ENCODE results near the gene ALDH16A1.

DNA sequence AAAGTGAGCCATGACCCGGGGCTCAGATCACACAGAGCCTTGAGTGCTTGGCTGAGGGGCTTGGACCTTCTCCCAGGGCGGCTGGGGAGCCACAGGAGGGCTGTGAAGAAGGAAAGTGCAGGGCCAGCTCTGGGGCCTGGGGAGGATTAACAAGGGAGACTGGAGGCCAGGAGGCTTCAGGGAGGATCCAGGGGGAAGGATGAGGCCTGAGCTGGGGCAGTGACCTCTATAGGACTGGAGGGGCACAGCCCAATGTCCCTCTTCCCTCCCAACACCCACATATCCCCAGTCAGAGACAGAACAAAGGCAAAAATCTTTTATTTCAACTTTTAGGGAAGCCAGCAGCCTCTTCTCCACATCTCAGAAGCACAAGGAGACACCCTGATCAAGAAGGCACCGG is 7.0 kb upstream of the ALDH16A1 start:
- TF ChIP-seq CTCF (conservative IDR thresholded peaks at IDR 0.05; ENCODE audit: low read length): no peak
- no peak for TF ChIP-seq EZH2phosphoT487 (IDR thresholded peaks at IDR 0.05; ENCODE audit: borderline replicate concordance)

All from Loucy (cell line).